ENCODE measurements around the gene SPATA6L.

DNA sequence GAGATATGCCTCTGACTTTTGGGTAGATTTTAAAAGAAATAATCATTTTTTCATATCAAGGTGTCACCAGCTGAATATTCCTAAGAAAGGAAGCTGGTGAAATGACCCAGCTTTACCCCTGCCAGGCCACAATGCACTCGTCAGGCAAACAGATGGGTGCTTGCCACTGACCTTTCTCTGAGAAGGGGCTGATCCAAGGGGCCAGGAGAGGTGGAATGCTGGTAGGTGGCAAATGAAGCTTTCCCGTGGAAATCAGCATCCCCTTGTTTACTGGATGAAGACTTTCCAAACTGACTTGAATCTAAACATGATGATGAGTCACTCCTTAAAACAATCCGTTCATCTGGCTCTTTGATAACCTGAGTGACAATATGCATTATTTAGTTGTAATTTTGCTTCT lies 48.5 kb downstream of the SPATA6L start:
- no peak for TF ChIP-seq YY1 (IDR thresholded peaks at IDR 0.05; ENCODE audit: insufficient read depth, insufficient read length)
- TF ChIP-seq ZNF274 (IDR thresholded peaks at IDR 0.05; ENCODE audit: low read depth, low read length), result no peak
